GM04504 (cell line): ENCODE results near the gene MYO5C.
A peak's percentile ranks its signal among the peaks of the same experiment; 100 is the strongest.

Source experiments
- DNase-seq: peaks from one replicate; pipeline ENCODE4 v3.0.0-alpha.2; 2012; ENCODE audit warnings: low read depth

MYO5C gene

GRCh38 chr15:52213206-52213605, 82.4 kb downstream of the MYO5C start:
- DNase-seq: no peak

GRCh38 chr15:52208306-52208946, 87.2 kb downstream of the MYO5C start:
- DNase-seq: peak; percentile 41

- no peak for DNase-seq
Observed at GRCh38 chr15:52207191-52207590, 88.4 kb downstream of the MYO5C start.

GRCh38 chr15:52206446-52206845, 89.2 kb downstream of the MYO5C start:
- no peak for DNase-seq

GRCh38 chr15:52204657-52205056, 90.9 kb downstream of the MYO5C start:
- no peak for DNase-seq

GRCh38 chr15:52200831-52201365, 94.7 kb downstream of the MYO5C start:
- no peak for DNase-seq

GRCh38 chr15:52199271-52199670, 96.3 kb downstream of the MYO5C start:
- DNase-seq: no peak

GRCh38 chr15:52196891-52197290, 98.7 kb downstream of the MYO5C start:
- DNase-seq: no peak

GRCh38 chr15:52193791-52194190, 101.8 kb downstream of the MYO5C start:
- no peak for DNase-seq

- no peak for DNase-seq
Observed at GRCh38 chr15:52193321-52193720, 102.3 kb downstream of the MYO5C start.

- no peak for DNase-seq
Observed at GRCh38 chr15:52191207-52191606, 104.4 kb downstream of the MYO5C start, which contains the start of gene GNB5. GNB5 (minus strand) TSS chr15:52191392; CDS start chr15:52184676, 6,716 bp downstream.

- DNase-seq: no peak
Observed at GRCh38 chr15:52186651-52187486, 108.7 kb downstream of the MYO5C start.

GRCh38 chr15:52185151-52185561, 110.4 kb downstream of the MYO5C start:
- no peak for DNase-seq

GRCh38 chr15:52184721-52185120, 110.9 kb downstream of the MYO5C start:
- DNase-seq: no peak

- no peak for DNase-seq
Observed at GRCh38 chr15:52183562-52184173, 111.9 kb downstream of the MYO5C start.

- no peak for DNase-seq
Observed at GRCh38 chr15:52181938-52182780, 113.4 kb downstream of the MYO5C start.

GRCh38 chr15:52180851-52181450, 114.7 kb downstream of the MYO5C start:
- DNase-seq: no peak

GRCh38 chr15:52180196-52180835, 115.3 kb downstream of the MYO5C start:
- no peak for DNase-seq

GRCh38 chr15:52179278-52180195, 116.1 kb downstream of the MYO5C start:
- peak; percentile 50 for DNase-seq

GRCh38 chr15:52178765-52179164, 116.8 kb downstream of the MYO5C start:
- DNase-seq: no peak
